ENCODE results near the gene UBAC2.

The UBAC2 gene

DNA sequence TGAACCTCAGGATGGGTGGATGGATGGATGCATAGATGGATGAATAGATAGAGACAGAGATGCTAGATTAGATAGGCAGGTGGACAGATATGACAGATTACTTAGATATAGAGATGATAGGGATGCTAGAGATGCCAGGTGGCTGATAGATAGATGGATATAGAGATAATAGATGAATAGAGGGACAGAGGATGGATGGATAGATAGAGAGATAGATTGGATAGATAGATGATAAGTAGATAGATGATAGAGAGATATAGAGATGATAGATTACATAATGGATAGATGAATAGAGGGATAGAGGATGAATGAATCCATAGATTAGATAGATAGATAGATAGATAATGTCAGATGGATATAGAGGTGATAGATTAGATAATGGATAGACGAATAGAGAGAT is 212.2 kb downstream of the UBAC2 start:
- POLR2A ChIA-PET, result no interaction called here
- CTCF ChIA-PET, result no interaction called here
- TF ChIP-seq NFRKB (IDR thresholded peaks at IDR 0.05), result no peak
- TF ChIP-seq FOXK2 (IDR thresholded peaks at IDR 0.05), result no peak
- no peak for TF ChIP-seq BHLHE40 (IDR thresholded peaks at IDR 0.05; ENCODE audit: borderline replicate concordance)
- TF ChIP-seq FOXM1 (IDR thresholded peaks at IDR 0.05; ENCODE audit: borderline replicate concordance), result no peak
- TF ChIP-seq, protein P1, sequence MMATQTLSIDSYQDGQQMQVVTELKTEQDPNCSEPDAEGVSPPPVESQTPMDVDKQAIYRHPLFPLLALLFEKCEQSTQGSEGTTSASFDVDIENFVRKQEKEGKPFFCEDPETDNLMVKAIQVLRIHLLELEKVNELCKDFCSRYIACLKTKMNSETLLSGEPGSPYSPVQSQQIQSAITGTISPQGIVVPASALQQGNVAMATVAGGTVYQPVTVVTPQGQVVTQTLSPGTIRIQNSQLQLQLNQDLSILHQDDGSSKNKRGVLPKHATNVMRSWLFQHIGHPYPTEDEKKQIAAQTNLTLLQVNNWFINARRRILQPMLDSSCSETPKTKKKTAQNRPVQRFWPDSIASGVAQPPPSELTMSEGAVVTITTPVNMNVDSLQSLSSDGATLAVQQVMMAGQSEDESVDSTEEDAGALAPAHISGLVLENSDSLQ (IDR thresholded peaks at IDR 0.05), result no peak
- TF ChIP-seq LEF1 (IDR thresholded peaks at IDR 0.05; ENCODE audit: borderline replicate concordance), result no peak
- no peak for TF ChIP-seq ELF4 (IDR thresholded peaks at IDR 0.05)
- no peak for TF ChIP-seq TARDBP (IDR thresholded peaks at IDR 0.05)
- no peak for TF ChIP-seq FOXA1 (IDR thresholded peaks at IDR 0.05)
- TF ChIP-seq ARNT (IDR thresholded peaks at IDR 0.05), result no peak
- no peak for TF ChIP-seq L3MBTL2 (conservative IDR thresholded peaks at IDR 0.05)
- no peak for TF ChIP-seq SP1 (IDR thresholded peaks at IDR 0.05)
- DNase-seq (ENCODE audit: extremely low spot score), result no peak

DNA sequence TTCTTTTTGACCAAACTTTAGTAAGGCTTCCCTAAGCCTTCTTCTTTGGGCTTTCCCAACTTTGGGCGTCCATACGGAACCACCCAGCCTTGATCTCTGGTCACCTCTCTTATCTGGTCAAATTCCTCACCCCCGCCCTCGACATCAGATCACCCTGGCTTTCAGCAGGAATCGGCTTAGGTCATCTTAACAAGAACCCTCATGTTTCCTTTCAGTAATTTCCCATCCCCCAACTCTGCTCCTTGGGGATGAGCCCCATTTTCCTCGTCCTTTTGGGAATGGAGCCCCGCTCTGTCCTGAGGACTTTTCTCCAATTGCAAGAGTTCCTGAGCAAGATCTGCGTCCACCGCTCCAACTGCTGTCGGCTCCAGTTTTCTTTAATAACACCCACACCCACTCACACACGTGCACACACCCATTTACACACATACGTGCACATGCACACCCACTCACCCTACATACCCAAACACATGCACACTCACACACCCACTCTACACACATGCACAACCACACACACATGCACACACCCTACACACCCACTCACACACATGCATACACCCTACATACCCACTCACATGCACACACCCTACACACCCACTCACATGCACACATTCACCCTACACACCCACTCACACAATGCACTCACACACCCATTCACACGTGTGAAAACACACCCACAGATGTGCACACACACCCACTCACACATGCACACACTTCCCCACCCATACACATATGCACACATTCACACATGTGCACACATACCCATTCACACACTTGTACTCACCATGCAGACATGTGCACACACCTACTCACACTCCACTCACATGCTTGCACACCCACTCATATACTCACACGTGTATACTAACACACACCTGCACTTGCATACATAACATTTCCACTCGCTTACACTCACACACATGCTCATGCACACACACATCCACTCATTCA is 213.7 kb downstream of the UBAC2 start:
- no peak for DNase-seq (ENCODE audit: extremely low spot score)
- ChIA-PET POLR2A (no interaction called here), CTCF (interaction anchor here (0.7 kb wide), 1 partner anchor 877 kb away, joined by 3 read pairs; no protein-coding TSS in a partner anchor)
- TF ChIP-seq ZNF384 (IDR thresholded peaks at IDR 0.05), result no peak
- TF ChIP-seq, protein P1 (IDR thresholded peaks at IDR 0.05), result no peak
- no peak for TF ChIP-seq ARNT (IDR thresholded peaks at IDR 0.05)
- no peak for TF ChIP-seq SUZ12 (IDR thresholded peaks at IDR 0.05)
- TF ChIP-seq ELF4 (IDR thresholded peaks at IDR 0.05), result no peak
- no peak for TF ChIP-seq FOXM1 (IDR thresholded peaks at IDR 0.05; ENCODE audit: borderline replicate concordance)
- no peak for TF ChIP-seq HDGF (IDR thresholded peaks at IDR 0.05; ENCODE audit: borderline replicate concordance)
- no peak for TF ChIP-seq SP1 (IDR thresholded peaks at IDR 0.05)
- TF ChIP-seq CTBP1 (IDR thresholded peaks at IDR 0.05; ENCODE audit: borderline replicate concordance), result no peak
- TF ChIP-seq NFRKB (IDR thresholded peaks at IDR 0.05), result no peak
- no peak for TF ChIP-seq L3MBTL2 (conservative IDR thresholded peaks at IDR 0.05)
- no peak for TF ChIP-seq FOXA1 (IDR thresholded peaks at IDR 0.05)
- TF ChIP-seq BHLHE40 (IDR thresholded peaks at IDR 0.05; ENCODE audit: borderline replicate concordance), result no peak
- no peak for TF ChIP-seq LEF1 (IDR thresholded peaks at IDR 0.05; ENCODE audit: borderline replicate concordance)
- TF ChIP-seq TARDBP (IDR thresholded peaks at IDR 0.05), result no peak
- no peak for TF ChIP-seq FOXK2 (IDR thresholded peaks at IDR 0.05)

DNA sequence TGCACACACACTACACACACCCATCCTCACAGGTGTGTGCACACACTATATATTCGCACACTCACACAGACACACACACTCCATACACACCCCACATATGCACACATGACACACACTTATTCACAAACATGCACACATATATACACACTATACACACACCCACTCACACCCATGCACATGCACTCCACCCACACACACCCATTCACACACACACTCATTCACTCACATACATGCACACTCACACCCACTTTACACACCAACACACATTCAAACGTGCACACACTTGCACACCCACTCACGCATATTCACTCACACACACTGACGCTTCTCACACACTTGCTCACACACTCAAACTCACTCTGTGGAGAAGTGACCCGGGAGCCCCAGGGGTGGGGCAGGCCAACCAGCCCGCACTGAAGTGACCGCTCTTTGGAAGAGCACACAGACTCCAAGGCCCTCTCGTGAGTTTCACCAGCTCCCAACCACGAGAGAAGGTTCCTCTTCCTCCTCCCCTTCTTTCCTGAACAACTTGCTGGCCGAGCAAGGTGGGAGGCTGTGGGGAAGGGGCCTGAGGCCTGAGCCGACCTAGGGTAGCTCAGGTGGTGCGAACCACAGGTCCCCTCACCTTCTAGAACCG is 214.5 kb downstream of the UBAC2 start:
- no peak for DNase-seq (ENCODE audit: extremely low spot score)

DNA sequence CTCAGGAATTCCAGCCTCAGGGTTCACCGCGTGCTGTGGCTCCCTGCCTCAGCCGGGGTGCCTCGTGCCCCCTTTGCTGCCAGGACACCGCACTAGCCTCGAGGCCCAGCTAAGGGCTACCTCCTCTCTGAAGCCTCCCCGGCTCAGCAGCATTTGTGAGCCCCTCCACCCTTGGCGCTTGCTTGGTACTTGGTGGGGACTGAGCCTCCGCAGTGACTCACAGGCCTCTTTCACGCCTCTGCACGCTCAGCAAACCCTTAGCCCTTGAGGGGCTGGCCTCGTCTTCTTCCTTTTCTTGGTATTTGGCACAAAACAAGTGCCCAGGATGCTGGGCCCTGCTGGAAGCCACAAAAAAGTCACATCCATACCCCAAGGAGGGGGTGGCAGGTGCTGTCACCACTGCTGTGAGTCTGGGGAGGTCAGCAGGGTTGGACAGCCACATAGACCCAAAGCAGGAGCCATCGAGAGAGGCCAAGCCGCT is 215.2 kb downstream of the UBAC2 start:
- no peak for DNase-seq (ENCODE audit: extremely low spot score)
- CTCF ChIA-PET, result no interaction called here
- TF ChIP-seq SUZ12 (IDR thresholded peaks at IDR 0.05) (no peak), BHLHE40 (IDR thresholded peaks at IDR 0.05; ENCODE audit: borderline replicate concordance) (no peak), HDGF (IDR thresholded peaks at IDR 0.05; ENCODE audit: borderline replicate concordance) (no peak), CTBP1 (IDR thresholded peaks at IDR 0.05; ENCODE audit: borderline replicate concordance) (no peak), ARNT (IDR thresholded peaks at IDR 0.05) (no peak), FOXM1 (IDR thresholded peaks at IDR 0.05; ENCODE audit: borderline replicate concordance) (no peak), ELF4 (IDR thresholded peaks at IDR 0.05) (no peak), NFRKB (IDR thresholded peaks at IDR 0.05) (no peak), FOXA1 (IDR thresholded peaks at IDR 0.05) (no peak), TARDBP (IDR thresholded peaks at IDR 0.05) (no peak), SP1 (IDR thresholded peaks at IDR 0.05) (no peak), ZNF384 (IDR thresholded peaks at IDR 0.05) (no peak), FOXK2 (IDR thresholded peaks at IDR 0.05) (no peak), LEF1 (IDR thresholded peaks at IDR 0.05; ENCODE audit: borderline replicate concordance) (no peak), L3MBTL2 (conservative IDR thresholded peaks at IDR 0.05) (no peak)
- TF ChIP-seq, protein P1 (IDR thresholded peaks at IDR 0.05), result no peak
- POLR2A ChIA-PET, result no interaction called here

More for the DNA sequence above, 214.5 kb downstream of the UBAC2 start:
- ChIA-PET POLR2A (no interaction called here), CTCF (no interaction called here)
- no peak for TF ChIP-seq FOXA1 (IDR thresholded peaks at IDR 0.05)
- TF ChIP-seq HDGF (IDR thresholded peaks at IDR 0.05; ENCODE audit: borderline replicate concordance), result no peak
- no peak for TF ChIP-seq ELF4 (IDR thresholded peaks at IDR 0.05)
- TF ChIP-seq TARDBP (IDR thresholded peaks at IDR 0.05), result no peak

DNA sequence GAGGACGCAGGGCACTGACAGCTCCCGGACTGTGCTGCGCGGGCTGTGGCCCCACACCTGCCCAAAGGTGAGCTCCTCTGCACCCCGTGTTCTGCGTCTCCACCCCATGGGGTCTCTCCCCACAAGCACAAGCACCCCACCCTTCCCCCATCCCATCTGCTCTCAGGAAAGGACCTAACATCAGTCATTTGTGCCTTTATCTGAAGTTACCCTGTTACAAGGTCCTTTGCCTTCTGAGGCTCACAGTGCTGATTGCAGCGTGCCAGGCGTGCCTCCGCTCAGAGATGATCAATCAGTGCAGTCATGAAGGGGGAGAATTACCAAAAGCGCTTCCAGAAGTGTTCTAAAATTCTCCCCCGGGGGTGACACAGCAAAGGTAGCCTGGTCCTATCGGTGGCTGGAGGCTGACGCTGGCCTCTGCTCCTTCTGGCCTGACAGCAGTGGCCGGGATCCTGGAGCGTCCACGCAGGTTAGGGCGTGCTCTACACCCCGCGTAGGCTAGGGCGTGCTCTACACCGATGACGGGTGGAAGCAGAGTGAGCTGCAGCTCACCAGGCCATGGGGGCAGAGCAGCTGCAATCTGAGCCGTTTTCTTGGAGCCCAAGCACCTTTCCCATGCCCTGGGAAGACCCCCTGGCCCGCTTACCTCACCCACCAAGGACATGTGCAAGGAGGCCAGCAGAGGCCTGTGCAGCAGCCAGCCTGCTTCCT is 215.9 kb downstream of the UBAC2 start:
- POLR2A ChIA-PET, result no interaction called here
- TF ChIP-seq ZNF384 (IDR thresholded peaks at IDR 0.05) (no peak), HDGF (IDR thresholded peaks at IDR 0.05; ENCODE audit: borderline replicate concordance) (no peak)
- CTCF ChIA-PET, result no interaction called here
- DNase-seq (ENCODE audit: extremely low spot score), result no peak
